HG02678 (cell line): ENCODE data around the gene ARHGAP26.
"Not testable (repeated sequence)": the region's sequence is repeated elsewhere in the genome, so short reads cannot be mapped to it uniquely, and the experiment has no call there.

Source experiments
- ATAC-seq: cut with Tn5 transposase; IDR thresholded peaks from one replicate; pipeline ENCODE4 v1.9.1; 2021; ENCODE audit warnings: mild to moderate bottlenecking, moderate library complexity; ENCODE audit not compliant: unreplicated experiment

Gene ARHGAP26

GRCh38 chr5:142924135-142924883, 154.1 kb downstream of the ARHGAP26 start:
- no peak for ATAC-seq

GRCh38 chr5:142925795-142926194, 155.6 kb downstream of the ARHGAP26 start:
- no peak for ATAC-seq

GRCh38 chr5:142926549-142926948, 156.4 kb downstream of the ARHGAP26 start:
- no peak for ATAC-seq

GRCh38 chr5:142928999-142929398, 158.8 kb downstream of the ARHGAP26 start:
- ATAC-seq = not testable (repeated sequence)

- no peak for ATAC-seq
Observed at GRCh38 chr5:142929587-142929986, 159.4 kb downstream of the ARHGAP26 start.

GRCh38 chr5:142930395-142931110, 160.4 kb downstream of the ARHGAP26 start:
- no peak for ATAC-seq

GRCh38 chr5:142931896-142932686, 161.9 kb downstream of the ARHGAP26 start:
- no peak for ATAC-seq

- no peak for ATAC-seq
Observed at GRCh38 chr5:142934051-142934762, 164.0 kb downstream of the ARHGAP26 start.

- no peak for ATAC-seq
Observed at GRCh38 chr5:142935014-142935413, 164.8 kb downstream of the ARHGAP26 start.

- no peak for ATAC-seq
Observed at GRCh38 chr5:142937374-142937773, 167.2 kb downstream of the ARHGAP26 start.

- ATAC-seq = no peak
Observed at GRCh38 chr5:142938266-142938880, 168.2 kb downstream of the ARHGAP26 start.

GRCh38 chr5:142939006-142939405, 168.8 kb downstream of the ARHGAP26 start:
- no peak for ATAC-seq

GRCh38 chr5:142939884-142940283, 169.7 kb downstream of the ARHGAP26 start:
- ATAC-seq = no peak

- no peak for ATAC-seq
Observed at GRCh38 chr5:142941245-142941644, 171.1 kb downstream of the ARHGAP26 start.

- ATAC-seq = no peak
Observed at GRCh38 chr5:142942901-142943300, 172.7 kb downstream of the ARHGAP26 start.

GRCh38 chr5:142944140-142944539, 174.0 kb downstream of the ARHGAP26 start:
- no peak for ATAC-seq

- no peak for ATAC-seq
Observed at GRCh38 chr5:142945321-142945720, 175.1 kb downstream of the ARHGAP26 start.

GRCh38 chr5:142945845-142946244, 175.7 kb downstream of the ARHGAP26 start:
- ATAC-seq = no peak

- ATAC-seq = no peak
Observed at GRCh38 chr5:142946547-142947426, 176.6 kb downstream of the ARHGAP26 start.

- ATAC-seq = no peak
Observed at GRCh38 chr5:142947427-142947709, 177.2 kb downstream of the ARHGAP26 start.
